ENCODE measurements around the gene PGD. TPM values are rescaled to one million over a fixed set of nuclear protein-coding genes. Genes with fewer than 3 reads are reported as not detected.

The PGD gene
- total RNA-seq, 2 experiments from 2014 or later = 88.3 to 91.8 TPM

GRCh38 chr1:10380594-10381275 lies 18.1 kb upstream of the PGD start:
- H3K36me3 Mint-ChIP-seq (ENCODE audit: low read depth) = no peaks in the 10 kb centered on the region
- no peaks in the 10 kb centered on the region for H3K4me1 Mint-ChIP-seq (ENCODE audit: low read depth)
- DNase-seq = no peak
- no peak overlapping the region for H3K4me3 Mint-ChIP-seq
- no peaks in the 10 kb centered on the region for H3K27me3 Mint-ChIP-seq (ENCODE audit: low read depth)
- H3K27ac Mint-ChIP-seq = no peak overlapping the region
- no peak for ATAC-seq
- H3K9me3 Mint-ChIP-seq (ENCODE audit: insufficient read depth) = no peaks in the 10 kb centered on the region
- POLR2A ChIA-PET = no interaction called here
- CTCF ChIA-PET = interaction anchor here (1.0 to 1.4 kb wide), 3 partner anchors 43 to 171 kb away, joined by 3 to 13 read pairs (median 5); partner anchors contain the start of genes CENPS and KIF1B

GRCh38 chr1:10383630-10384029 lies 15.2 kb upstream of the PGD start:
- H3K36me3 Mint-ChIP-seq (ENCODE audit: low read depth) = no peaks in the 10 kb centered on the region
- ATAC-seq = no peak
- ChIA-PET POLR2A (no interaction called here), CTCF (interaction anchor here (1.2 kb wide), 1 partner anchor 46 kb away, joined by 3 read pairs; the partner anchor contains the start of gene CENPS)
- no peaks in the 10 kb centered on the region for H3K9me3 Mint-ChIP-seq (ENCODE audit: insufficient read depth)
- DNase-seq = no peak
- no peak overlapping the region for H3K27ac Mint-ChIP-seq
- H3K27me3 Mint-ChIP-seq (ENCODE audit: low read depth) = no peaks in the 10 kb centered on the region
- no peaks in the 10 kb centered on the region for H3K4me1 Mint-ChIP-seq (ENCODE audit: low read depth)
- H3K4me3 Mint-ChIP-seq = no peak overlapping the region

- DNase-seq (no peak), ATAC-seq (no peak)
- no peak overlapping the region for H3K4me3 Mint-ChIP-seq
- H3K36me3 Mint-ChIP-seq (ENCODE audit: low read depth) = no peaks in the 10 kb centered on the region
- no peaks in the 10 kb centered on the region for H3K9me3 Mint-ChIP-seq (ENCODE audit: insufficient read depth)
- CTCF ChIA-PET = interaction anchor here (0.7 to 1.2 kb wide), 2 partner anchors 46 to 430 kb away, joined by 3 read pairs; partner anchors contain the start of gene CENPS
- POLR2A ChIA-PET = no interaction called here
- H3K4me1 Mint-ChIP-seq (ENCODE audit: low read depth) = no peaks in the 10 kb centered on the region
- H3K27ac Mint-ChIP-seq = no peak overlapping the region
- H3K27me3 Mint-ChIP-seq (ENCODE audit: low read depth) = no peaks in the 10 kb centered on the region
Measured at GRCh38 chr1:10384219-10384618, 14.6 kb upstream of the PGD start.

- H3K4me3 Mint-ChIP-seq = no peak overlapping the region
- DNase-seq = no peak
- ChIA-PET CTCF (interaction anchor here (1.5 to 1.6 kb wide), 2 partner anchors 9 to 28 kb away, joined by 3 to 7 read pairs; no protein-coding TSS in a partner anchor), POLR2A (no interaction called here)
- no peak overlapping the region for H3K27ac Mint-ChIP-seq
- no peaks in the 10 kb centered on the region for H3K27me3 Mint-ChIP-seq (ENCODE audit: low read depth)
- no peaks in the 10 kb centered on the region for H3K36me3 Mint-ChIP-seq (ENCODE audit: low read depth)
- ATAC-seq = no peak
- H3K4me1 Mint-ChIP-seq (ENCODE audit: low read depth) = no peaks in the 10 kb centered on the region
- H3K9me3 Mint-ChIP-seq (ENCODE audit: insufficient read depth) = no peaks in the 10 kb centered on the region
Measured at GRCh38 chr1:10386761-10387676, 11.8 kb upstream of the PGD start.

- DNase-seq (no peak), ATAC-seq (no peak)
- H3K4me1 Mint-ChIP-seq (ENCODE audit: low read depth) = no peaks in the 10 kb centered on the region
- no peak overlapping the region for H3K4me3 Mint-ChIP-seq
- POLR2A ChIA-PET = no interaction called here
- H3K27ac Mint-ChIP-seq = no peak overlapping the region
- CTCF ChIA-PET = interaction anchor here (0.8 to 1.6 kb wide), 4 partner anchors 10 to 107 kb away, joined by 3 to 7 read pairs (median 4); no protein-coding TSS in a partner anchor
- H3K36me3 Mint-ChIP-seq (ENCODE audit: low read depth) = no peaks in the 10 kb centered on the region
- no peaks in the 10 kb centered on the region for H3K27me3 Mint-ChIP-seq (ENCODE audit: low read depth)
- no peaks in the 10 kb centered on the region for H3K9me3 Mint-ChIP-seq (ENCODE audit: insufficient read depth)
Measured at GRCh38 chr1:10387677-10388386, 11.0 kb upstream of the PGD start.

GRCh38 chr1:10388387-10388715 lies 10.5 kb upstream of the PGD start:
- no peak overlapping the region for H3K27ac Mint-ChIP-seq
- CTCF ChIA-PET = interaction anchor here (0.8 to 1.6 kb wide), 4 partner anchors 11 to 107 kb away, joined by 3 to 4 read pairs (median 3); no protein-coding TSS in a partner anchor
- POLR2A ChIA-PET = no interaction called here

GRCh38 chr1:10389271-10389973 lies 9.4 kb upstream of the PGD start:
- H3K9me3 Mint-ChIP-seq (ENCODE audit: insufficient read depth) = peaks cover 4% of the 10 kb centered on the region
- ATAC-seq (no peak), DNase-seq (no peak)
- no peaks in the 10 kb centered on the region for H3K36me3 Mint-ChIP-seq (ENCODE audit: low read depth)
- ChIA-PET CTCF (interaction anchor here (1.0 kb wide), 1 partner anchor 40 kb away, joined by 3 read pairs; no protein-coding TSS in a partner anchor), POLR2A (no interaction called here)
- H3K4me1 Mint-ChIP-seq (ENCODE audit: low read depth) = no peaks in the 10 kb centered on the region
- H3K4me3 Mint-ChIP-seq = no peak overlapping the region
- H3K27ac Mint-ChIP-seq = no peak overlapping the region
- no peaks in the 10 kb centered on the region for H3K27me3 Mint-ChIP-seq (ENCODE audit: low read depth)

More at GRCh38 chr1:10388387-10388715, 10.5 kb upstream of the PGD start:
- DNase-seq = no peak
- Mint-ChIP-seq H3K27me3 (ENCODE audit: low read depth) (no peaks in the 10 kb centered on the region), H3K4me1 (ENCODE audit: low read depth) (no peaks in the 10 kb centered on the region), H3K4me3 (no peak overlapping the region), H3K9me3 (ENCODE audit: insufficient read depth) (no peaks in the 10 kb centered on the region), H3K36me3 (ENCODE audit: low read depth) (no peaks in the 10 kb centered on the region)
- no peak for ATAC-seq

GRCh38 chr1:10396870-10397269 lies 2.0 kb upstream of the PGD start:
- Mint-ChIP-seq H3K4me3 (no peak overlapping the region), H3K27me3 (ENCODE audit: low read depth) (no peaks in the 10 kb centered on the region), H3K4me1 (ENCODE audit: low read depth) (peaks cover 27% of the 10 kb centered on the region), H3K27ac (no peak overlapping the region), H3K9me3 (ENCODE audit: insufficient read depth) (peaks cover 4% of the 10 kb centered on the region), H3K36me3 (ENCODE audit: low read depth) (peaks cover 14% of the 10 kb centered on the region)
- ATAC-seq (no peak), DNase-seq (no peak)
- ChIA-PET CTCF (interaction anchor here (1.5 to 3.2 kb wide), 2 partner anchors 19 to 187 kb away, joined by 4 to 14 read pairs; partner anchors contain the start of gene KIF1B), POLR2A (no interaction called here)

- peaks cover 33% of the 10 kb centered on the region for H3K4me1 Mint-ChIP-seq (ENCODE audit: low read depth)
- no peaks in the 10 kb centered on the region for H3K27me3 Mint-ChIP-seq (ENCODE audit: low read depth)
- H3K4me3 Mint-ChIP-seq = peak overlapping the region; percentile 81
- ATAC-seq = peak; percentile 59
- ChIA-PET CTCF (interaction anchor here (0.7 to 3.2 kb wide), 4 partner anchors 21 to 188 kb away, joined by 3 to 14 read pairs (median 7); partner anchors contain the start of genes CENPS and KIF1B), POLR2A (interaction anchor here (0.6 to 1.4 kb wide), 3 partner anchors 97 to 455 kb away, joined by 3 to 4 read pairs (median 3); partner anchors contain the start of genes KIF1B, LZIC and NMNAT1)
- peaks cover 4% of the 10 kb centered on the region for H3K9me3 Mint-ChIP-seq (ENCODE audit: insufficient read depth)
- peak overlapping the region; percentile 87 for H3K27ac Mint-ChIP-seq
- no peak for DNase-seq
- H3K36me3 Mint-ChIP-seq (ENCODE audit: low read depth) = peaks cover 19% of the 10 kb centered on the region
Measured at GRCh38 chr1:10398278-10398733, 558 bp upstream of the PGD start.

GRCh38 chr1:10399444-10399941 lies 629 bp downstream of the PGD start:
- Mint-ChIP-seq H3K27ac (peak overlapping the region; percentile 56), H3K4me1 (ENCODE audit: low read depth) (peaks cover 33% of the 10 kb centered on the region), H3K36me3 (ENCODE audit: low read depth) (peaks cover 29% of the 10 kb centered on the region), H3K27me3 (ENCODE audit: low read depth) (no peaks in the 10 kb centered on the region), H3K9me3 (ENCODE audit: insufficient read depth) (no peaks in the 10 kb centered on the region), H3K4me3 (peak overlapping the region; percentile 81)
- no peak for ATAC-seq
- ChIA-PET POLR2A (interaction anchor here (0.5 to 1.4 kb wide), 3 partner anchors 189 to 749 kb away, joined by 3 to 4 read pairs (median 4); partner anchors contain the start of gene KIF1B), CTCF (interaction anchor here (0.7 to 3.5 kb wide), 4 partner anchors 31 to 449 kb away, joined by 3 to 14 read pairs (median 10); partner anchors contain the start of genes CENPS and KIF1B)
- DNase-seq = no peak

All from activated CD8-positive, alpha-beta T cell treated with anti-CD3 and anti-CD28 coated beads, Interleukin-2, amount 10 ng/mL, durations not matched to agents 7 days and 5 days (primary cell).